Astrocyte (in vitro differentiated cells and primary cell): ENCODE data around the gene AUNIP.

Experiments
- CTCF ChIP-seq: IDR thresholded peaks from 2 replicates; pipeline ENCODE4 v1.5.1; 2011; ENCODE audit warnings: low read depth, mild to moderate bottlenecking, inconsistent platforms, low read length, moderate library complexity; ENCODE audit not compliant: insufficient read depth
- EZH2 ChIP-seq: IDR thresholded peaks from 2 replicates; pipeline ENCODE4 v1.6.1; 2012; ENCODE audit warnings: mild to moderate bottlenecking, low read length, inconsistent platforms; ENCODE audit not compliant: insufficient read depth

GRCh38 chr1:25811384-25812082 is 47.7 kb downstream of the AUNIP start:
- TF ChIP-seq CTCF (no peak), EZH2 (no peak)
